NOMO-1 (cell line): Measurements from ENCODE around the gene LRIG2.
"Not testable (repeated sequence)": the region's sequence is repeated elsewhere in the genome, so short reads cannot be mapped to it uniquely, and the experiment has no call there.

Experiments used
- DNase-seq, 2 experiments: peaks; one replicate each; lab custom pipeline; 2025; ENCODE audit not compliant: unreplicated experiment in 2 of 2; lab: John Stamatoyannopoulos, UW

LRIG2 gene

GRCh38 chr1:113124366-113124765 is 51.4 kb downstream of the LRIG2 start:
- DNase-seq: no peak

- no peak for DNase-seq
Measured at GRCh38 chr1:113125517-113125916, 52.5 kb downstream of the LRIG2 start.

GRCh38 chr1:113126207-113126606 is 53.2 kb downstream of the LRIG2 start:
- DNase-seq: no peak

GRCh38 chr1:113128116-113128515 is 55.1 kb downstream of the LRIG2 start:
- DNase-seq: no peak

- no peak for DNase-seq
Measured at GRCh38 chr1:113129529-113130185, 56.7 kb downstream of the LRIG2 start.

GRCh38 chr1:113133038-113133437 is 60.0 kb downstream of the LRIG2 start:
- DNase-seq: peak; percentile 36 to 84

GRCh38 chr1:113133759-113134158 is 60.8 kb downstream of the LRIG2 start:
- DNase-seq: no peak

- no peak for DNase-seq
Measured at GRCh38 chr1:113135460-113135859, 62.5 kb downstream of the LRIG2 start.

GRCh38 chr1:113136476-113136875 is 63.5 kb downstream of the LRIG2 start:
- no peak for DNase-seq

- no peak for DNase-seq
Measured at GRCh38 chr1:113137563-113137962, 64.6 kb downstream of the LRIG2 start.

GRCh38 chr1:113138778-113139177 is 65.8 kb downstream of the LRIG2 start:
- DNase-seq: no peak

GRCh38 chr1:113140176-113140575 is 67.2 kb downstream of the LRIG2 start:
- DNase-seq: no peak

GRCh38 chr1:113140588-113141446 is 67.8 kb downstream of the LRIG2 start:
- DNase-seq: peak; percentile 64 to 66

- no peak for DNase-seq
Measured at GRCh38 chr1:113141650-113142473, 68.9 kb downstream of the LRIG2 start.

- DNase-seq: no peak
Measured at GRCh38 chr1:113142791-113143190, 69.8 kb downstream of the LRIG2 start.

GRCh38 chr1:113146242-113147072 is 73.5 kb downstream of the LRIG2 start:
- no peak for DNase-seq

GRCh38 chr1:113147073-113147625 is 74.2 kb downstream of the LRIG2 start:
- no peak for DNase-seq

GRCh38 chr1:113147826-113148225 is 74.8 kb downstream of the LRIG2 start:
- DNase-seq: no peak

- not testable (repeated sequence) for DNase-seq
Measured at GRCh38 chr1:113150494-113150893, 77.5 kb downstream of the LRIG2 start.
